GM23338 (cell line): Measurements from ENCODE around the gene ACOT6.

Source experiments
- CREB1 ChIP-seq: fragments of 250-450 bp; sonication (Bioruptor Pico); IDR thresholded peaks from 2 replicates; pipeline ENCODE4 v1.5.0; 2020; ENCODE audit warnings: low read depth, mild to moderate bottlenecking, moderate library complexity
- CTCF ChIP-seq, 2 experiments: fragments of 200-600 bp in 1 of 2; sonication (generic) in 1 of 2; conservative IDR thresholded peaks; 2 replicates each; pipeline versions ENCODE4 v1.5.1 to v1.6.1; 2016 to 2017; ENCODE audit warnings: antibody characterized with exemption in 2 of 2, low read depth in 2 of 2, mild to moderate bottlenecking in 2 of 2, moderate library complexity in 1 of 2
- ETS1 ChIP-seq: IDR thresholded peaks from 2 replicates; pipeline ENCODE4 v1.6.1; 2016; ENCODE audit warnings: antibody characterized with exemption
- EZH2phosphoT487 ChIP-seq: fragments of 200-600 bp; sonication (generic); IDR thresholded peaks from one replicate; pipeline ENCODE4 v1.8.1; 2018; ENCODE audit warnings: antibody characterized with exemption; ENCODE audit not compliant: unreplicated experiment

- TF ChIP-seq EZH2phosphoT487 (no peak), CREB1 (CRISPR knock-in tag) (no peak), CTCF (conservative IDR thresholded peaks at IDR 0.05; ENCODE audit: low read depth in 2 of 2) (no peak), ETS1 (no peak)
These were observed 43.5 kb downstream of the ACOT6 start for GRCh38 chr14:73655851-73656250.
